UCSD-AML1 (cell line): ENCODE results near the gene MAGI2.

Experiments used
- DNase-seq: peaks from one replicate; lab custom pipeline; 2025; ENCODE audit not compliant: unreplicated experiment; lab: John Stamatoyannopoulos, UW

MAGI2 gene

DNA sequence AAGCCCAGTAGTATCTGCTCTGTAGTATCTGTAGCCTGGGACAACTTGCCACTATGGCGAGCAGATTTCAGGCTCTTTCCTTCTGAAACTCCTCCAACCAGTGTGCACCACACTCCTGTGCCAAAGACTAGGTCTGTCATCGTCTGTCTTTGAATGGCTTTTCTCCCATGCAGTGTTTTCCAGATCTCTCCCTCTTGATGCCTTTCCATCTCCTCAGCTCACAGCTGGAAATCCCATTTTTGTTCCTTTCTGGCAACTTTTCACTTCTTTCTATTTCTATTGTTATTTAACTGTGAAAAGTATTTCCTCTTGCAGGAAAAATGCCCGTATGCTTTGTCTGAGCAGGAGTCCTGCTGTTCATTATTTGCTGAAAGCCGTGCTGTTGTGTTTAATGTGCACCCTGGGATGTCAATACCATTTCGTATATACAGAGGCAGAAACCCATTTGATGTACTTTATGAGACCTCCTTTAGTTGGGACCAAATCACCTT lies 1281.2 kb downstream of the MAGI2 start:
- no peak for DNase-seq

DNA sequence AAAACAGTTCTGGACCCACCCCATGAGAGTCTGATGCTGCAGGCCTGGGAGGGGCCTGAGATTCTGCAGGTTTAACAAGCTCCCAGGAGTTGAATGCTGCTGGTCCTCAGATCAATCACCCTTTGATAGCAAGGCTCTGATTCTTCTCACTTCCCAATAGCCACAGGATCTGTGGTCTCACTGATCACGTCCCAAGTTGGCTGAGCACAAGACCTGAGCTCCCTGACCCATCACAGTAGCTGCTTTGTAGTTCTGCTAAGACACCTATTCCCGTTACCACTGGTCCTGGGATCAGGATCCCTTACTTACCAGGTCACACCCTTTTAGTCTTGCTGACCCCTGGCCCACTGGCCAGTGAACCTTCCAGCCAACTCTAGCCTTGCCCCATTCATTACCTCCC lies 1282.1 kb downstream of the MAGI2 start:
- DNase-seq = no peak

DNA sequence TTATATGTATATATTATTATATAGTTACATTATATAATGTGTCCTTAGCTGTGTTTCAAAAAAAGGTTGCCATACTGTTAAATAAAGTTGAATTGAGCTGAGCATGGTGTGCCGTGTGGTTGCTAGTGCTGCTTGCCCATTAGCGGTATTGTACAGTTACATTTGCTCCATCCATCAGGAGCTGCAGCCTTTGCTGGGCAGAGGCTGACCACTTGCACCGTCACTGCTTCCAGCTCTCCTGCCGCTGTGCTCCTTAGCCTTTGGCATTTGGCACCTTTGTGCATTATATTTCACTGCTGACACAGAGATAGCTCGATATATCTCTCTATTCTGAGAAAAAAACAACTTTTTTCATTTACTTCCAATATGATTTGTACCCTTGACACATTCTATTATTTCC lies 1282.7 kb downstream of the MAGI2 start:
- no peak for DNase-seq

DNA sequence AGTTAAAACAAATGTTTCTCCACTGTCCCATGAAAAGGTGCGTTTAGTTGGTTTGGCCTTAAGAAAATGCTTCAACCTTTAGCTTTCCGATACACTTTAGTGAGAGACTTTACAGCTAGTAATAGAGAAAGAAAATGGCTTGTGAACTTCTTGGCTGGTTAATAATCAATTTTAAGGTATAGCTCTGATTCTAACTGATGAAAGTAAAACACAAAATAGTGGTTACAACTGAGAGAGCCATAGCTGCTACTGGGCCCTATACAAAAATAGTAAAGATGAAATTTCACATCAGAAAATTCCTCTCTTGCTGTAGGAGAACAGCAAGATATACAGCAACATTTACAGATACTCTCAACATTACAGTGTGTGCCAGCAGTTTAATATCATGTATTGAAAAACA lies 1283.5 kb downstream of the MAGI2 start:
- DNase-seq = no peak

GRCh38 chr7:78168865-78169264 lies 1284.6 kb downstream of the MAGI2 start:
- no peak for DNase-seq

- no peak for DNase-seq
These were observed 1285.6 kb downstream of the MAGI2 start for GRCh38 chr7:78167860-78168259.

GRCh38 chr7:78165854-78166253 lies 1287.6 kb downstream of the MAGI2 start:
- no peak for DNase-seq

GRCh38 chr7:78165454-78165853 lies 1288.0 kb downstream of the MAGI2 start:
- DNase-seq = no peak

- DNase-seq = no peak
These were observed 1289.0 kb downstream of the MAGI2 start for GRCh38 chr7:78164459-78164858.

DNA sequence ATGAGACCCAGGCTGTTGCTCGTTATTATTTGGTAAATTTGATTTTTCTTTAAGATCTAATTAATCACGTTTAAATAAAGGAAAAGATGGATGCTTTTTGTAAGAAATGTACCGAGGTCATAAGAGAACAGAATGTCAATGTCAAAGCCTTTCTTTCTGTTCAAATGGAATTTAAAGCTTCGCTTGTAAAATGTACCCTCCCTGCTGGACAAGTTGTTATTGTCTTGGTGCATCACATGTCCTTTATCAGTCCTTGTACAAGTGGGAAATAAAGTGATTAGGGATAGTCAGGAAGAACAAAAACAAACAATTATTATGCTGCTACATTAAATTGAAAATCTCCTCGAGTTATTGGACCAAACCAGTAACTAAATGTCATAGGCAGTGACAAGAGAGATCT lies 1291.7 kb downstream of the MAGI2 start:
- DNase-seq = no peak

DNA sequence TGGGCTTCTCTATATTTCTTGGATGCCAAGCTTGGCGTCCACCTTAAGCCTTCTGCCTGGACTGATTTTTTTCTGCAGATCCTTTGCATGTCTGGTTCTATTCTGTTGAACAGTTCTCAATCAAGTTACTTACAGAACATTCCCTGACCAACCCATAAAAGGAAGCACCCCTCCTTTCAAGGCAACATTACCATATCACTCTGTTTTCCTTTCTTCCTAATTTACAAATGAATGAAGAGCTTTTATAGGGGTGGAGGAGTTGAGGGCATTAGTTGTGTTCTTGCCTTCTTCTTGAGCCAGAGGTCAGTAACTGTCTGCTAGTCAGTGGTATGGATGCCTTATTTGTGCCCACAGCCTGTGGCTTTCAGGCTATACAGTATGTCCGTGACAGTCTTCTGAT lies 1293.9 kb downstream of the MAGI2 start:
- DNase-seq = no peak

GRCh38 chr7:78153285-78153684 lies 1300.2 kb downstream of the MAGI2 start:
- DNase-seq = no peak

DNA sequence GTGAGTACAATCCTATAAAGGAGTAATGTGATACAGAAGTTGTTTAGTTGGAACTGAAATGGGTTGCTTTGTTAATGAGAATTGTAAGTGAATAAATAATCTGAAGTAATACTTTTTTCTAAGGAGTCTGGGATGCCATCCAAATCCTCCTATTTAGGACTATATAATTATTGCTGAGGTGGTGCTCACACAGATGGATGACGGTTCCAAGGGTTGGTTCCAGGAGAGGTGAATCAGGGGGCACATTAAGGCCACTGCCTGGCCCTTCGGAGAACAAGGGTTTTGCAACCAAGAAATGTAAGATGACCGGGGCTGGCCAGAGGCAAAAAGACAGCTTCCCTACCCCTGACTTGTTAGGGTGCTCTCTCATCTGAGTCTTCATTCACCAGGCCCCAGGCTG lies 1302.2 kb downstream of the MAGI2 start:
- no peak for DNase-seq

- no peak for DNase-seq
These were observed 1303.7 kb downstream of the MAGI2 start for GRCh38 chr7:78149787-78150186.

DNA sequence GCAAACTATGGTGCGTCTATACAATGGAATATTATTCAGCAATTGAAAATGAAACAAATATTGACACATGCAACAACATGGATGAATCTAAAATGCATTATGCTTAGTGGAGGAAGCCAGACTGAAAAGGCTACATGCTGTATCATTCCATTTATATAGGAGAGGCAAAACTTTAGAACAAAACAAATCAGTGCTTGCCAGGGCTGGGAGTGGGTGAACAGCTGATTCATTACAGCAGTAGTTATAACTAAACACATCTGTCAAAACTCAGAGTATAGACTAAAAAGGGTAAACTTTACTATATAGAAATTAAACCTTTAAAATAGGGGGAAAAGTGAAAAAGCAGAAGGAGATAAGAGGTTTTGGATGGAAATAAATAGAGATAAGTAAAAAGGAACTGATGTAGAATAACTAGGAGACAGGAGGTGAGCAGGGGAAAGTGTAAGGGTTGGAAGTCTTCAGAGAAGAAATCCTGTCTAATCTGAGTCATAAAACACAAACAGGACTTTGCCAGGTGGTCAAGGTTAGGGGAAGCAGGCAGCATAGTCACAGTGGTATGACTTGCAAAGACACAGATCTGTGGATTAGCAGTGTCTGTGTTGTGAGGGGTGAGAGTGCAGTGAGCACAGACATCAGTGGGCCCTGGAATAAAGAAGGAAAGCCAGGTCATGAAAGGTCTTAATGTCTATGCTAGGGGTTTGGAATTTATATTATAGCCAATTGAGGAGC lies 1305.1 kb downstream of the MAGI2 start:
- no peak for DNase-seq

DNA sequence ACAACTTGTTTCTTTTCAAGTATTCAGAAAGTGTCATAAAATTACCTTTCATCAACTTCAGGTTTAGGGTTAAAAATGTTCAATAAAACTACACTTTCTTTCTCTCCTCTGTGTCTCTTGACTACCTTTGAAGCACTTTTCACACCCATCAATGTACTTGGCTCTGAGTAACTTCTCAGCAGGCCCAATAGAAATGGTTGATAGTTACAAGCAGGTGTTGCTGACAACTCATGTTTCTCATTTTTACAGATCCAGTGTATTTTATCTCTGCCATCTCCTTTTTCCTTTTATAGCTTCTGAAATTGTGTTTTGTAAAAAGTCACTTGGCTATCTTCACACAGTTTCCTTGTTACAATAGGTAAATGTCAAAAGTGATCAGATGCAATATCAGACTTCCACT lies 1306.9 kb downstream of the MAGI2 start:
- no peak for DNase-seq

DNA sequence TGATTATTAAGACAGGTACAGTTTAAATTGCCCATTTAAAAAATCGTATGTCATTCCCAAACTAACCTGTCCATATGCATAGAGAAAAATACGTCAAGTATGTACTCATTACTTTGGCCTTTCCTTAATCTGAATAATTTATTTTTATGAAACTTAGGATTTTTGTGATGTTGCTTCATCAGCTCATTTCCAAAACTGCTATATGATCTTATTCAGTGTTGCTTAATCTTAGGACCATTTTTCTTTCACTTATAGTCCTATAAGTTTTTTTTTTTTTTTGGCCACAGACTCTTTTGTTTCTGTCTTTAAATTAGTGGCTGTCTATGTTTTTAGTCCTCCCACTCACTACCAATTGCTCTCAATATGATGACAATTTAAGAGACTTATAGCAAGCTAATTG lies 1309.8 kb downstream of the MAGI2 start:
- DNase-seq = no peak

- DNase-seq = no peak
These were observed 1311.8 kb downstream of the MAGI2 start for GRCh38 chr7:78141522-78142281.

GRCh38 chr7:78140109-78140508 lies 1313.4 kb downstream of the MAGI2 start:
- DNase-seq = no peak

GRCh38 chr7:78139335-78139734 lies 1314.1 kb downstream of the MAGI2 start:
- DNase-seq = no peak

- DNase-seq = no peak
These were observed 1318.7 kb downstream of the MAGI2 start for GRCh38 chr7:78134774-78135173.

DNA sequence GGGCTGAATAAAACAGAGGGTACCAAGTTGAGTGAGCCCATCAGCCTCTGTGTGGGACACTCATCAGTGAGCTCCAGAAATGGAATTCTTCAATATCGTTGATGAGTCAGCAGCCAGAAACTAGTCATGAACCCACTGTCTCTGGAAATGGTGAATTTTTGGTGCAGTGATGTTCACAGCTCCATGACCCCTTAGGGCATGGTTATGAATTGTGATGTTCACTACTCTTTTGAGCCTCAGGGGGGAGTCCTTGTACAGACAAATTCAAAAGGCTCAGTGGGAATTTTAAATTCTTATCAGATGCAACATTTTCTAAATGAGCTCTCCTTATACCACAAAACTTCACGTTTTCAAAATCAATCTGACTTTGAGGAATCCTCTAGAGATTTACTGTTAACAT lies 1319.2 kb downstream of the MAGI2 start:
- no peak for DNase-seq
